Medulla oblongata (tissue), 1 donor: Measurements from ENCODE around the gene PIK3R1.

Experiments
- DNase-seq: peaks from one replicate; pipeline ENCODE4 v3.0.0-alpha.2; 2015; ENCODE audit errors: extremely low spot score

PIK3R1 gene

GRCh38 chr5:68296895-68297294 lies 81.3 kb downstream of the PIK3R1 start:
- no peak for DNase-seq

DNA sequence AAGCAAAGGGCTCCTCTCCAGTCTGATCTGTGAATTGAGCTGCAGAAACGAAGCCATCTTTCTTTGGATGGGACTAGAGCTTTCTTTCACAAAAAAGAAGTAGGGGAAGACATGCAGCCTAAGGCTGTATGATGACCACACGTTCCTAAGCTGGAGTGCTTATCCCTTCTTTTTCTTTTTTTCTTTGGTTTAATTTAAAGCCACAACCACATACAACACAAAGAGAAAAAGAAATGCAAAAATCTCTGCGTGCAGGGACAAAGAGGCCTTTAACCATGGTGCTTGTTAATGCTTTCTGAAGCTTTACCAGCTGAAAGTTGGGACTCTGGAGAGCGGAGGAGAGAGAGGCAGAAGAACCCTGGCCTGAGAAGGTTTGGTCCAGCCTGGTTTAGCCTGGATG lies 82.1 kb downstream of the PIK3R1 start:
- no peak for DNase-seq

- no peak for DNase-seq
Observed at GRCh38 chr5:68298479-68298878, 82.9 kb downstream of the PIK3R1 start.

GRCh38 chr5:68299105-68299504 lies 83.5 kb downstream of the PIK3R1 start:
- no peak for DNase-seq

DNA sequence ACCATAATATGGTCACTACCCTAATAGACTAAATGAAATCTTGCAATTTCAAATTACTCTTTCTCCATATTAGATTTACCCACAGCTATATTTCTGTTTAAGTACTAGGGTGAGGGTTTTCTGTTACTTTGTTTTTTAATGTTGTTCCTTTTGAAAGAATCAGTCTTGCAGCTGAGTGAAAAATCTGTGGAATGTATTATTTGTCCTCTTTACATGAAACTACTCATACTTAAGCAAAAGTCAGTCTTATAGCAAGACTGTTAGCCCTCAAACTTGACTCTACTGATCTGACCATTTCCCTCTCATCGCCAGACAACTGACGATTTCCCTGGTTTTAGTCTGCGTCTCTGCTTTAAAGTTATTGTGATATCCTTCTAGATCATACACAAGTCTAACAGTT lies 84.0 kb downstream of the PIK3R1 start:
- DNase-seq, result no peak

DNA sequence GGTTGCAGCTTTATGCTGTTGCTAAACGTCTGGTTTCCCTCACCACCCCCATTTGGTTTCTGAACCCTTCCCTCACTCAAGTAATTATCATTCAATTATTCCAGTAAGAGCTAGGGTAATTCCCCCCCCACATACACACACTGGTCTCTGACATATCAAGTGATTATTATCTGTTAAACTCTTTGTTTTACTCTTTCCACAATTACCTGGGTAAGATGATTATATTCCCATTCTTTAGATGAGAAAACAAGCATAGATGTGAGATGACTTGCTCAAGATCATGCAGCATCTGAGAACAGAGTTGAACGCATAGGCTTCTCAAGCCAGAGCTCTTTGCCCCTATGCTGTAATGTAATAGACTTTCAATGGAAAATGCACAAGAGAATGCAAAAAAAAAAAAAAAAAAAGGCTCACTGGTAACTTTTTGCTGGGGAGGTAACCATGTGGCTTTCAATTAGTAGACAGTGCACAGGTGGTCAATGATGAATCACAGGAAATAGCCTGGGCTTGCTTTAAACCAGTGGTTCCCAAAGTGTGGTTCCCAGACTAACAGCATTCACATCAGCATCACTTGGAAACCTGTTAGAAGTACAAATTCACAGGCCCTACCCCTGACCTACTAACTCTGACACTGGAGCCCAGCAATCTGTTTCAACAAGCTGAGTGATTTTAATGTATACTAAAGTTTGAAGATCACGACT lies 87.6 kb downstream of the PIK3R1 start:
- DNase-seq, result no peak

DNA sequence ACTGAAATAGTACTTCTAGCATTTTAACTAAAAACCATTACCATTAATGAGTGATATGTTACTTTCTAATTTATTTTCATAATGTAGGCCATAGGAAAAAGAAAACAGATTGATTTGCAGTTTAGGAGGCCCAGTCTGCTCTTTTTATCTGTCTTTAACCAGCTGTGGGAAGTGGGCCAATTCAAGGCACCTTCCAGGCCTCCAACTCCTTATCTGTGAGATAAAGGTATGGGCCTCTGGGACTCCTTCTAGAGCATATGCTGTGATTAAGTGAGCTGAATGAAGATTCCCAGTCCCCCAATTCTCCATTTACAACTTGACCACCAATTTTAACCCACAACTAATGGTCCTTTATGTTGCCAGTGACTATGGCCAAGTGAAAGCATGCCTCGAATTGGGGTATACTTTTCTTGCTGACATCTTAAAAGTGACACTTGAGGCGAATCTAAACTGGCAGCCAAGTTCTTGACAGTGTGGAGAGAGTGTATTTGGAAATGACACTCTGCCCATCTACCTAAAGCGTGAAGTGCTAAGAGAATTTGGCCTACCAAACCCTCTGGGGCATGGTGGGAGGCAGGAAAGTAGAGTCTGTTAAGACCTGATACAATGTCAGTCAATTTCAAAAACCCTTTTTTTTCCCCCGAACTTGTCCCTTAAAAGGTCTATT lies 88.3 kb downstream of the PIK3R1 start:
- no peak for DNase-seq

GRCh38 chr5:68304421-68305052 lies 89.0 kb downstream of the PIK3R1 start:
- DNase-seq, result no peak

- DNase-seq, result no peak
Observed at GRCh38 chr5:68305223-68305870, 89.8 kb downstream of the PIK3R1 start.

- DNase-seq, result peak; percentile 46
Observed at GRCh38 chr5:68306361-68307014, 90.9 kb downstream of the PIK3R1 start.

DNA sequence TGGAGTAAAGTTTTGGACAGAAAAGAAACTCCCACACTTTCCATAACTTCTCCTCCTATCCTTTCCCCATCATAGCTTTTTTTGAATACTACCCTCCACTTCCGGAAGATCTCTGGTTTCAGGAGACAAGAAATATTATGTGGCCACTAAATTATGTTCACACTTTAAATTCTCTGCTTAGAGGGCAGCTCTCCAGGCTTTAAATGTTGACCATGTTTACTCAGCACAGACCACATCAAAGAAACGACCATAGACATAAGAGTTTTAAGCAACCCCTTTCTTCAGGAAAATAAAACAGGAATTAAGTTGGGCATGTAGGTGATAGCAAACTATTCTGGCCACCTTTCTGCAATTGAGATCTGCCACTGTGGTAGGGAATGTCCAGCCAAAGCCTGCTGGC lies 97.8 kb downstream of the PIK3R1 start:
- DNase-seq, result no peak

DNA sequence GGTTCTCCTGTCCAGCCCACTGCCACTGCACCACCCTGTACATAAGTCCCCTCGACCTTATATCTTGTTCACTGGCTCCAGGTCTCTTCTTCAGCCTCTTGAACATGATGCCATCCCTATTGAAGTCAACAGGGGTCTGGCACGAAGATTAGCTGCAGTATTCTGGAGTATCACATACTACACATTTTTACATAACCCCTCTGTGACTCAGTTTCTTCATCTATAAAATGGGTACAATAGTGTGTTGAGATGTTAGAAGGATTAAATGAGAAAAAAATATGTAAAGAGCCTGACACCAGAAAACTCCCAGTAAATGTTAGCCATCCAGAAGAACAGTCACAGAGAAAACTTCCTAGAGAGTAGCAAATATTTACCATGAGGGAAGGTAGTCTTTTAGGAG lies 98.9 kb downstream of the PIK3R1 start:
- no peak for DNase-seq

DNA sequence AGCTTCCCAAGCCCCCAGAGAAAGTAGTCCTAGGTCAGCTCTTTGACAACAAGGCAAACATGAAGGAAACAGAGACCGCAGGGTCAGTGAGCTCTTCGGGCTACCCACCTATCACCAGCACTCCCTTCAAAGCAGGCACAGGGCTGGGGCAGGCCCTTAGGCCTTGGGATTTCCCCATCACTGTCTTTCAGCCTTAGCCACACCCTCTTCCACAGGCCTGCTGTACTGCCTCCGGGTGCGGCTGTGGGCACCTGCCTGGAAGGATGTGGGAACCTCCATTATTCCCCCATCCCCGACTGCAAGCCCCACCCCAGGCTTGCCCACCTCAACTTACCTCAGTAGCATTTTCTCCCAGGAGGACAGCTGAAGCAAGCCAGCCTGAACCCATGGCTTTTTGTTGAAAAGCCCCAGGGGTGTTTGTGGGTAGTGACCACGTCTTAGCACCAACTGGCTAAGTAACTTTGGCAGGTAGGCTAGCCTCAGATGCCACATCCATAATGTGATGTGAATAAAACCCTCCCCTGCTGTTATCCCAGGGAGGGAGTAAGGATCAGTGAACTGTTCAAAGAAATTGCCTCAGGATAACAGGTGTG lies 100.2 kb downstream of the PIK3R1 start:
- DNase-seq, result no peak

- no peak for DNase-seq
Observed at GRCh38 chr5:68316469-68316868, 100.9 kb downstream of the PIK3R1 start.

GRCh38 chr5:68317646-68318045 lies 102.1 kb downstream of the PIK3R1 start:
- DNase-seq, result no peak

- DNase-seq, result no peak
Observed at GRCh38 chr5:68318955-68319705, 103.6 kb downstream of the PIK3R1 start.

DNA sequence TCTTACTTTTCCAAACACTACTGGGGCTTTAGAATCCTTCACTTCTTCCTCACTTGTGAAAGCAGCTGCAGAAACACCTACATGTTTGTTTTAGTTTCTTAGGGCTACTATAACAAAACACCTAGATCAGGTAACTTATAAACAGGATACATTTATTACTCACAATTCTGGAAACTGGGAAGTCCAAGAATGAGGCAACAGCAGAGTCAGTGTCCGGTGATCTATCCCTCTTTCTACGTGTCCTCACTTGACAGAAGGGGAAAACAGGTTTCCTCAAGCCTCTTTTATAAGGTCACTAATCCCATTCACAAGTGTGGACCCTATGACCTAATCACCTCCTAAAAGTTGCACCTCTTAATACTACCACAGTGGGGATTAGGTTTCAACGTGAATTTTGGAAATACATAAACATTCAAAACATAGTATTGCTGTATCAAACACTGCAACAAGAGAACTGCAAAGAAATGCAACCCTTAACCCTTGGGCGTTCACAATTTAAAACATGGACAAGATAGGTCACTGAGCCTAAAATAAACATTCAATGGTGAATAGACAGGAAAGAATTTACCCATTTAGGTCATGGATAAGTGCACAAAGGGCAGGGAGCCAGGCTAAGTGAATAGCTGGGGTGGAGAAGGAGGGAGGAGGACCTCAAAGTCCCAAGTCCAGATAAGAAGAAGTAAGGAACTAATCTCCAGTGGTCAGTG lies 104.3 kb downstream of the PIK3R1 start:
- no peak for DNase-seq

- DNase-seq, result no peak
Observed at GRCh38 chr5:68320413-68320986, 104.9 kb downstream of the PIK3R1 start.

- DNase-seq, result no peak
Observed at GRCh38 chr5:68325065-68325580, 109.6 kb downstream of the PIK3R1 start.
